GM18907 (cell line): ENCODE measurements around the gene HEATR3.

Source experiments
- ATAC-seq: cut with Tn5 transposase; IDR thresholded peaks from one replicate; pipeline ENCODE4 v1.9.1; 2021; ENCODE audit warnings: mild to moderate bottlenecking, moderate library complexity; ENCODE audit not compliant: unreplicated experiment

HEATR3 gene

DNA sequence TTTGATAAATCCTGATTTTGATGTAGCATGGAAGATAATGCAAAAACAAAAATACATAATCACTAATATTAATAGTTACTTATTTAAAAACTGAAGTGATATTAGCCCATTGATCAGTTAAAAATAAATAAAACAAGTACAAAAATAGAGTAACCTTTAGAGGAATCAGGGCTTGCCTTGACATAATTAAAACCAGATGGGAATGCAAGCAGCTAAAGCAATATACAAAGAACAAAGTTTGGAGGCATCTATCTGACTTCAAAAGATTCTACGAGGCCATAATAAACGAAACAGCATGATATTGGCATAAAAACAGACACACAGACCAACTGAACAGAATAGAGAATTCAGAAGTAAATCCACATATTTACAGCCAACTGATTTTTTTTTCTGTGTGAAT is 15.0 kb upstream of the HEATR3 start:
- no peak for ATAC-seq

DNA sequence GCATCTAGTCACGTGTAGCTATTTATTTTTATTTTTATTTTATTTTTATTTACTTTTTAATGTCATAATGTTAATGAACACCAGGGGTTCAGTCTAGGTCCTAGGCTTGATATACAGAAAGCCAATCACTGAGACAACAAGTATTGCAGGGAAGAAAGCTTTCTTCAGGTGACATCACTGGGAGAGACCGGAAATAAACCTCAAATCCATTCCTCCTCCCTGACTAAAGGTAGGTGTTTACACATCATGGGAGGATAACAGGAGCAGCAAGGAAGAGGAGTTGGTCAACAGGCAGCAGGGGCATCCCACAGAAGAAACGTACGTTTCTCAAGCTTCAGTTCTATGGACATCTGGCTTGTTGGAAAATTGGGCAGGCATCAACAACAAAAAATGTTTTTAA is 9.5 kb upstream of the HEATR3 start:
- ATAC-seq: no peak

DNA sequence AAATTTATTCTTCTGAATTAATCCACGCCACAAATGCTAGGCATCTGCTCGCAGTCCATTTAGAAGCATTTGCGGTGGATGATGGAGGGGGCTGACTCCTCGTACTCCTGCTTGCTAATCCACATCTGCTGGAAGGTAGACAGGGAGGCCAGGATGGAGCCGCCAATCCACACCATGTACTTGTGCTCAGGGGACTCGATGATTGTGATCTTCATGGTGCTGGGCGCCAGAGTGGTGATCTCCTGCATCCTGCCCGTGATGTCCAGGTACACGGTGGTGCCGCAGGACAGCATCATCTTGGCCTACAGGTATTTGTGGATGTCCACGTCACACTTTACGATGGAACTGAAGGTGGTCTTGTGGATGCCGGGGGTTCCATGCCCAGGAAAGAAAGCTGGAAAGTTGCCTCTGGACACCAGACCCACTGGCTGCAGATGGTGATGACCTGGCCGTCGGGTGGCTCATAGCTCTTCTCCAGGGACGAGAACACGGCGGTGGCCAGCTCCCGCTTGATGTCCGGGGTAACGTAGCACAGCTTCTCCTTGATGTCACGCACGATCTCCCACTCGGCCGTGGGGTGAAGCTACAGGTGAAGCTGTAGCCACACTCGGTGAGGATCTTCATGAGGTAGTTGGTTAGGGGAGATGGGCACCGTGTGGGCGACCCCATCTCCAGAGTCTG is 7.5 kb upstream of the HEATR3 start:
- no peak for ATAC-seq

- no peak for ATAC-seq
These were observed 6.7 kb upstream of the HEATR3 start for GRCh38 chr16:50059111-50059510.

DNA sequence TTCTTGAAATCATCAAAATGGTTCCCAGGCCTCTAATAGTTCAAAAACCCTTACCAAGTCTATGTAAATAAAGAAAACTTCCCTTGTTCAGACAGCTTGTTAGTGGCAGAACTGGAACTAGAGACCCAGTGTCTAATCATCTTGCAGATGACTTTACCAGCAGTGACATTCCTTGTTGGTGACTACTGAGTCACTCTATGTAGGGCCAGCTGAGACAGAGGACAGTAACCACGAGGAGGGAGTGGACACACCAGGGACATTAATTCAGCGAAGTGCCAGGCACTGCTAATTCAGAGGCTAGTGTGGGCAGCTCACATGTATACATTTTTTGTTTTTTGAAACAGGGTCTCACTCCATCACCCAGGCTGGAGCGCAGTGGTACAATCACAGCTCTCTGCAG is 6.1 kb upstream of the HEATR3 start:
- no peak for ATAC-seq

DNA sequence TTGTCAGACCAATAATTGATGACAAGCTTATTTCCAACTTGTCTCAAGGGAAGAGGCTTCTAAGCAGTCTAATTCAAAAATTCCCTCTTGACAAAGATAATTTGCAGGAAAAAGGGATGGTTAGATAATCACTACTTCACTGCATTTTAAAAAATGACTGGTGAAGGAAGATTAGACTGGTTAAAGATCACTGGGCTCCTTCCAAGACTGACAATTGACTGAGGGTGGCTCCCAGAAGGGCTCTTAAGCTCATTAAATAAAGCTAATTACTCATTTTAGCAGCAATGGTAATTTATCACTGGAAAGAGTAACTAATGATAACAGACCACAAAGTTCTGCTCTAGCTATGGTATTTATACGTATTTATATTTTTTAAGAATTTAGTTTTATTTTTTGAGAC is 4.4 kb upstream of the HEATR3 start:
- ATAC-seq: no peak

DNA sequence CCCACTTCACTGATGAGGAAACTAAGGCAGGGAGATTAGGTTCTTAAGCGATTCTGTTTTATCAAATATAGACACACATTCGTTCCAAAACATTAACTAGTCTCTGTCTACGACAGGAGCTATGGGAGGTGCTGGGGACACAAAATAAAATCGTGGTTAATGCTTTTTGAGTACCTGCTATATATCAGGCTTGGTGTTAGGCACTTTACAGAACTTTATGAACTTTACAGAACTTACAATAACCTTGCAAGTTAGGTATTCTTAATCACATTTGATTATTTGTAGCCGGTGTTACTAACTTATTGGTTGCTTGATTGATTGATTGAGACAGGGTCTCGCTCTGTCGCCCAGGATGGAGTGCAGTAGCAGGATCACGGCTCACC is 538 bp upstream of the HEATR3 start:
- ATAC-seq: no peak

GRCh38 chr16:50066482-50067289 is 916 bp downstream of the HEATR3 start:
- ATAC-seq: no peak

DNA sequence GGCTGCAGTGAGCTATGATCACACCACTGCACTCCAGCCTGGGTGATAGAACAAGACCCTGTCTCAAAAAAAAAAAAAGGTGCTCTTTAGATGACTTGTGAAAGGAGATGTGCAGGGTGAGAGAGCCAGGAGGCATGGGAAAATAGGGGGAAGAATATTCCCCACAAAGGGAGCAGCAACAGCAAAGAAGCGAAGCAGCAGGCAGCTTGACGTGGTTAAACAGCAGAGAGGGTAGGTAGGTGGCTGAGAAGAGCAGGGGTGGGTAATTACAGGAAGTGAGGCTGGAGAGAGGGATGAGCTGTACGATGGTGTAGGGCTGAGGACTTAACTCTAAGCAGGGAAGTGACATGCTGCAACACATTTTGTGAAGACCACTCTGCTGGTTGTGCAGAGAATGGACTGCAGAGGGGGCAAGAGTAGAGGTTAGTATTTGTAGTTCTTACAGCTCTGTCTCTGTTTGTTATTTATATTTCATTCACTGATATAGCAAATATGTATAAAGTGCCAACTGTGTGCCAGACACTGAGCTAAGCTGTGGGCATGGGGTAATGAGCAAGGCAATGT is 1.6 kb downstream of the HEATR3 start:
- ATAC-seq: no peak

- no peak for ATAC-seq
These were observed 2.8 kb downstream of the HEATR3 start for GRCh38 chr16:50068550-50068949.

DNA sequence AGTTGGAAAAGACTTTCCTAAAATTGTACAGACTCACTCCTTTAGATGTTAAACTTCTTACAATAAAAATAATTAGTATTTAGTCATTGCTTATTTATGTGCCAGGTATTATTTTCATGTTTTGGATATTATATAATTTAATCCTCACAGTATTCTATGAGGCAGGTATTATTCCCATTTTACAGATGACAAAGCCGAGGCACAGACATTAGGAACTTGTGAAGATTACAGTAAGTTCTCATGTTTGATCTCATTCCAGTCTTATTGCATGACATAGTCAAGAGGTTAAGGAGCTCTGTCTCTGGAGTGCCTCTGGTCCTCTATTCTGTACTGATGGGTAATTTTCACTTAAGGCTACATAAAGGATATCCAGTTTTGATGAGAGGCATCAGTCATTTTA is 3.3 kb downstream of the HEATR3 start:
- no peak for ATAC-seq

GRCh38 chr16:50071075-50071671 is 5.4 kb downstream of the HEATR3 start:
- no peak for ATAC-seq

GRCh38 chr16:50072730-50073129 is 7.0 kb downstream of the HEATR3 start:
- ATAC-seq: no peak

GRCh38 chr16:50079397-50080140 is 13.8 kb downstream of the HEATR3 start:
- ATAC-seq: no peak

GRCh38 chr16:50081428-50082018 is 15.8 kb downstream of the HEATR3 start:
- no peak for ATAC-seq

DNA sequence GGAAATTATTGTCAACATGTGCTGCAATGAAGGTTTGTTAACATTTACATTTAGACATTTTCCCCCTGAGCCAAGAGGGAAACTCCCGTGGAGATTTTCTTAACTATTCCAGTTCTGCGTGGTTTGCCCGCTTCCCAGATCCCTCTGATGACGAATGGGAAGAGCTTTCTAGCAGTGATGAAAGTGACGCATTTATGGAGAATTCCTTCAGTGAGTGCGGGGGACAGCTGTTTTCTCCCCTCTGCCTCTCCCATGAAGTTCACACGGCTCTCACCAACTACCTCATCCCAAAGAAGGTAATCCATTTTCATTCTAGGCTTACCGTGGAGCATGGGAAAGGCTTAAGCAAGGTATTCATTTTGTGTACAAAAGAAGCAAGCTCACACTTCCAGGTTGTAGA is 18.2 kb downstream of the HEATR3 start:
- no peak for ATAC-seq

DNA sequence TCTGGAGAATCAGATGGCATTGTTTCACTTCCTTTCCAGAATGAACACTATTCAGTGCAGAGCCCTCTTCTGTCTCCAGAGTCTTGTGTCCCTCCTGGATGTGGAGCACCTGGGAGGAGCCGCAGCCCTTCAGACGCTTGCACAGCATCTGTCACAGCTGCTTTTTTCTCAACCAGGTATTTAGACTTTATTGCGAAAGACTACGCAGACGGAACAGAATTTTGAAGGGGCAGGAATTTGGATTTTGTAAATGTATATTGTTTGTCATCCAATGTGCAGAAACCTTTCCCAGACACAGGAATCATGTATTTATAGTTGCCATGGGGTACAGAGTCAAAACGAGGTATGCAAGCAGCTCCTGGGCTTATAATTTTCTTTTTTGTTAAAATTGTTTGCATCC is 20.4 kb downstream of the HEATR3 start:
- ATAC-seq: no peak

- ATAC-seq: no peak
These were observed 22.5 kb downstream of the HEATR3 start for GRCh38 chr16:50088302-50088701.

DNA sequence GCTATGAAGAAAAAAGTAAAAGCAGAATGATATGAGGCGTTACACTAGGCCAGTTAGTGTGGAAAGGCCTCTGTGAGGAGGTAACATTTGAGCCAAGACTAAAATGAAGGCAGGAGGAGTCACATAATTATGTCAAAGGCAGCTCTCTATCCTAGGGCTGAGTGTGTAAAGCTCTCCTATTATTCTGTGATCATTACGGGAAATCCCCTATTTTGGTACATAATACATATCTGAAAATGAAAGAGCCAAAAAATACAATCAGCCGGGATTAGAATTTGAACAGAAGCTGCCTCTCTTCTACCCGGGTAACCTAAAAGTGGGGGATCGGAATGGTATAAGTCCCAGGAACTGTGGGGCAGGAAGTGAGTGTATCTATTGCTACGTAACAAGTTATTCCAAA is 27.1 kb downstream of the HEATR3 start:
- ATAC-seq: no peak

DNA sequence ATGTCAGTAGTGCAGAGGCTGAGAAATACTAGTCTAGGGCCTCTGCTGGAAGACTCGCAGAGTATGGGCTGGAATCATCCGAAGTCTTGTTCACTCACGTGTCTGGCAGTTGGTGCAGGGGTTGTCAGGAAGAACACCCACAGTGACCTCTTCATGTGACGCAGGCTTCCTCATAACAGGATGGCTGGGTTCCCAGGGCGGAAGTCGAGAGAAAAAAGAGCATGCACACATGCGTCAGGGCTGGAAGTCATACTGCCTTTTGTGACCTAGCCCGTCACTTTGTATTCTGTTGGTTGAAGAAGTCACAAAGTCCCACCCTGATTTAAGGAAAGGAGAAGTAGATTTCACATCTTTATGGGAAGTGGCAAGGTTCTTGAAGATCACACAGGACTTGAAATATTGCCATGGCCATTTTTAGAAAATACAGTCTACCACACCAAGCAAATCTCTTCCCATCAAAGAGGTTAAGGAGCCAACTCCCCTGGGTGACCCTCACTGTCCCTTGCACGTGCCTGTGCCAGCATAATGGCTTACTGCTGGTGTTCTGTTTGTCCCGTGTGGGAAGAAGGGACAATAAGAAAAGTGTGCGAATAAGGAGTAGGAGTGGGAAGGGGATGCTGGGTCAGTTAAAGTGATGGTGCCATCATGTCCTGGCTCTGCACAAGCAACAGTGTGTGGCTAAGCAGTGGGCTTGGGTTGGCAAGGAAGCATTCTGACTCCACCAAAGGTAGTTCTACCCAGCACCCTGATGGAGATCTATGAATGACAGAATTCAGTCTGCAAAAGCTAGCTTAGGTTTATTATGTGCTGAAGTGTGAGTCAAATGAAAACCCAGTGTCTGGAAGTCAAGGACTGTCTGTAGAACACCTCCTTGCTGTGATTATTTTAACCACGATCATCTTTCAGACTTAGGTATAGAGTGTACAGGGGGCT is 28.1 kb downstream of the HEATR3 start:
- no peak for ATAC-seq
